Suprapubic skin (tissue), 4 donors: ENCODE data around the gene NCOA6. TPM values are rescaled to one million over a fixed set of nuclear protein-coding genes. Genes with fewer than 3 reads are reported as not detected.

Source experiments
- DNase-seq, 2 donors: peaks; one replicate each; pipeline ENCODE4 v3.0.0-alpha.2; 2019; ENCODE audit warnings: low spot score in 2 of 2
- H3K27ac ChIP-seq: fragments of 200-600 bp; sonication (generic); one replicate; pipeline ENCODE4 v1.5.1; 2019
- H3K27me3 ChIP-seq: fragments of 200-600 bp; sonication (generic); one replicate; pipeline ENCODE4 v1.5.1; 2019
- H3K36me3 ChIP-seq: fragments of 200-600 bp; sonication (generic); one replicate; pipeline ENCODE4 v1.5.1; 2019
- H3K4me1 ChIP-seq: fragments of 200-600 bp; sonication (generic); one replicate; pipeline ENCODE4 v1.5.1; 2019
- H3K4me3 ChIP-seq: fragments of 200-600 bp; sonication (generic); one replicate; pipeline ENCODE4 v1.5.1; 2019; ENCODE audit warnings: mild to moderate bottlenecking
- H3K9me3 ChIP-seq: fragments of 200-600 bp; sonication (generic); one replicate; pipeline ENCODE4 v1.5.1; 2019
- CTCF ChIP-seq, 2 donors: fragments of 200-600 bp in 1 of 2; fragments of 450-650 bp in 1 of 2; sonication (generic) in 1 of 2; IDR thresholded peaks; one replicate each; pipeline ENCODE4 v1.5.1; 2016 to 2019; ENCODE audit warnings: antibody characterized with exemption in 2 of 2, mild to moderate bottlenecking in 1 of 2, moderate library complexity in 1 of 2
- EP300 ChIP-seq: sonication (generic); formaldehyde crosslinking; IDR thresholded peaks from one replicate; pipeline ENCODE4 v1.6.1; 2017; ENCODE audit warnings: antibody characterized with exemption
- POLR2A ChIP-seq, 2 donors: fragments of 450-650 bp; IDR thresholded peaks; one replicate each; pipeline ENCODE4 v1.6.1; 2017; ENCODE audit warnings: antibody characterized with exemption in 2 of 2, mild to moderate bottlenecking in 2 of 2, moderate library complexity in 2 of 2
- POLR2AphosphoS5 ChIP-seq, 3 donors: sonication (generic); formaldehyde crosslinking; IDR thresholded peaks; one replicate each; pipeline ENCODE4 v1.6.1; 2017; ENCODE audit warnings: antibody characterized with exemption in 3 of 3
- whole genome bisulfite sequencing: methylation state at CpG from one replicate; pipeline ENCODE4 v1.1.5; 2018; 5-methylcytosine and 5-hydroxymethylcytosine counted together
- total RNA-seq, 4 donors: library from RNA; depleted of rRNA; stranded (reverse); fragments of >200 nt; gene quantifications; one replicate each; pipeline ENCODE4 v1.1.0, GENCODE V29; 2016

Gene NCOA6
- total RNA-seq: 10 to 100 TPM; 27.7 to 48.4 (median 40.5) TPM

- peaks cover 33% of the 10 kb centered on the region for H3K4me1 ChIP-seq
- H3K27ac ChIP-seq: peak within 1 kb of the TSS; percentile 99
- WGBS: 35% methylated on average over 9 of the region's 52 CpGs
- TF ChIP-seq CTCF (IDR thresholded peaks at IDR 0.05): no peak
- TF ChIP-seq POLR2AphosphoS5 (IDR thresholded peaks at IDR 0.05): no peak
- no peak for TF ChIP-seq EP300
- no peak for TF ChIP-seq POLR2A (IDR thresholded peaks at IDR 0.05)
- H3K36me3 ChIP-seq: no peaks in the 10 kb centered on the region
- no peaks in the 10 kb centered on the region for H3K9me3 ChIP-seq
- DNase-seq: peak; percentile 90 to 94
- H3K4me3 ChIP-seq: peak within 1 kb of the TSS; percentile 97
- no peaks in the 10 kb centered on the region for H3K27me3 ChIP-seq
Measured at GRCh38 chr20:34825530-34826362, at the start of gene NCOA6. TSS of gene NCOA6 (minus strand) at chr20:34825651. CDS start at chr20:34782355, 43,296 bp downstream.

DNA sequence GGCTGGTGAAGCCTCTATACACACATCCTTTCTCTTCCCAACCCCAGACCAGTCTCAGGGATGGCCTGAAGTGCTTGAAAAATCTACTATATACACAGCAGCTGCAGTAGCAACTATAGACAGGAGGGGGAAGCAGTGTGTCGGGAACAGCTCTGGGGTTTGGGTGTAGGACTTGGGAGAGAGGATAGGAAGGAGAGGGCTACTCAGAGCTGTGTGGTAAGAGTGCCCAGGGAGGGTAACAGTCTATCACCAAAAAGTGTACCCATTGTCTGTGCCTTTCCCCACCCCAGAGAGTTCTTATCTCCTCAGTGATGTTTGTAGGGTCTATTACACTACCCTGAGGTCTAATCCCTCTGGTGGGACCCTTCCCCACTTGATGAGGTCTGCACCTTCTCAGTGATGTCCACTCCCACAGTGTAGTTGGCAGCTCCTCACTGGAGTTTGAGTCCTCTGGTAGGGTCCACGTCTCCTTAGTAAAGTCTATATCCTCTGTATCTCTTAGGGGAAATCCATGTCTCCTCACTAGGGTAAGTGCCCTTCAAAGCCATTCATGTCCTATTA, 48.7 kb upstream of the NCOA6 start:
- TF ChIP-seq POLR2AphosphoS5 (IDR thresholded peaks at IDR 0.05) (no peak), CTCF (IDR thresholded peaks at IDR 0.05) (peak; percentile 89)
- no peak overlapping the region for H3K27ac ChIP-seq
- H3K4me1 ChIP-seq: peaks cover 51% of the 10 kb centered on the region
- H3K9me3 ChIP-seq: no peaks in the 10 kb centered on the region
- no peak overlapping the region for H3K4me3 ChIP-seq
- peak in 1 of 2 donors; percentile 82 for DNase-seq
- 35% methylated on average over 2 of the region's 2 CpGs for WGBS
- no peaks in the 10 kb centered on the region for H3K27me3 ChIP-seq
- no peaks in the 10 kb centered on the region for H3K36me3 ChIP-seq

- Histone ChIP-seq H3K4me3 (no peak overlapping the region), H3K9me3 (no peaks in the 10 kb centered on the region), H3K27ac (no peak overlapping the region), H3K27me3 (no peaks in the 10 kb centered on the region), H3K4me1 (peaks cover 50% of the 10 kb centered on the region), H3K36me3 (no peaks in the 10 kb centered on the region)
- WGBS: 58% methylated on average over 3 of the region's 3 CpGs
- TF ChIP-seq POLR2AphosphoS5 (IDR thresholded peaks at IDR 0.05): no peak
- TF ChIP-seq EP300: no peak
- TF ChIP-seq POLR2A (IDR thresholded peaks at IDR 0.05): no peak
- no peak for TF ChIP-seq CTCF (IDR thresholded peaks at IDR 0.05)
- no peak for DNase-seq
Measured at GRCh38 chr20:34873583-34874093, 48.2 kb upstream of the NCOA6 start.

DNA sequence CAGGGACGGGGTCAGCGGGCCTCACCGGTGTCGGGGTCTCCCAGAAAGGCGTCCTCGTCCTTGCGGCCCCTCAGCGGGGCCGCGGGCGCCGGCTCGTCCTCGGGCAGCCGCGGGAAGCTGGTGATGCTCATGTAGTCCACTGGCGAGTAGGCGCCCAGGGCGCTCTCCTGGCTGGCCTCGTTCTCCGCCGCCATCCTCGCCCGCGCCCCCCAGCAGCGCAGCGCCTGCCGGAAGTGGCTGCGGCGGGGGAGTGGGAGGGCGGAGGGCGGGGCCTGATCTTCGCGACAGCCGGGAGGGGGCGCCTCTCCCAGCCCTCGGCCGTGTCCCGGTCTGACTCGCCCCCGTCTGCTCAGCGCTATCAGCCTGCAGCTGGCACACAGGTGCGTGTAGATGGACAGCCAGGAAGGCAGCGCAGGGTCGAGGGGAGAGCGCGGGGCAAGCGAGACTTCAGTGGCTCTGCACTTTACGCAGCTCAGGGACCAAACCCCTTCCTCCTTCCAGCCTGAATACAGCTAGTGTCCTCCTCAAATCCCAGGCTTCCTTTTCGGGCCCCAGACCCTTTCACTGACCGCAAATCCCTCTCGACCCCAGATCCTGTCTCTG, 47.3 kb upstream of the NCOA6 start, which contains the start of gene GGT7:
Gene GGT7, minus strand, starts transcription at position 235 of the 603 bp plus-strand sequence. Its CDS starts 41 bp downstream, at position 194.
- H3K27me3 ChIP-seq: no peaks in the 10 kb centered on the region
- no peak within 1 kb of the TSS for H3K27ac ChIP-seq

More for the DNA sequence above, 47.3 kb upstream of the NCOA6 start, which contains the start of gene GGT7:
- no peaks in the 10 kb centered on the region for H3K9me3 ChIP-seq
- H3K4me1 ChIP-seq: peaks cover 43% of the 10 kb centered on the region
- H3K4me3 ChIP-seq: peak within 1 kb of the TSS; percentile 68
- no peaks in the 10 kb centered on the region for H3K36me3 ChIP-seq
- WGBS: under 1% methylated on average over 24 of the region's 52 CpGs
- TF ChIP-seq EP300 (no peak), CTCF (IDR thresholded peaks at IDR 0.05) (peak in 1 of 2 donors; percentile 86), POLR2AphosphoS5 (IDR thresholded peaks at IDR 0.05) (peak in 2 of 3 donors; percentile 37 to 44), POLR2A (IDR thresholded peaks at IDR 0.05) (no peak)
- DNase-seq: peak; percentile 83 to 92
